Activated CD4-positive, CD25-positive, alpha-beta regulatory T cell treated with anti-CD3 and anti-CD28 coated beads, Interleukin-2, amount 50 U/mL, for 72 hours (primary cell): ENCODE measurements around the gene EIF3J.
"Not testable (repeated sequence)": the region's sequence is repeated elsewhere in the genome, so short reads cannot be mapped to it uniquely, and the experiment has no call there.

ENCODE experiments used
- DNase-seq: peaks from one replicate; pipeline ENCODE4 v3.0.0; 2021

The EIF3J gene

DNA sequence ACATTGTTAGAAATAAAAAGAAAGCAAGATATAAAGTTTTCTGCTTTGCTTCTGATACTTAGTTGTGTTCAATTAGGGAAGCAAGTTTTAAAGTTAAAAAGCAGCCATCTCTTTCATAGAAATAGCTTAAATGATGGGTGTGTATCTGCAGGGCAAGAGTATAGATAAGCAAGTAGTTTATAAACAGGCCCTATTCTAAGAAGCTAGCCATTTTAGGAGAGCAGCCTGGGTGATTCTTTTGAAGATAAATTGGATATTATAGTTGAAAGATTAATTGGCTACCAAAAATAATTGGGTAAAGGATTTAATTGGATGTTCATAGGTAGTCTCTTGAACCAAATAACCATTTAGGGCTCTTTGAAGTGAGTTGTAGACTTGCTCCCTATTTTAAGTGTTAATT, 5.6 kb downstream of the EIF3J start:
- DNase-seq: no peak

DNA sequence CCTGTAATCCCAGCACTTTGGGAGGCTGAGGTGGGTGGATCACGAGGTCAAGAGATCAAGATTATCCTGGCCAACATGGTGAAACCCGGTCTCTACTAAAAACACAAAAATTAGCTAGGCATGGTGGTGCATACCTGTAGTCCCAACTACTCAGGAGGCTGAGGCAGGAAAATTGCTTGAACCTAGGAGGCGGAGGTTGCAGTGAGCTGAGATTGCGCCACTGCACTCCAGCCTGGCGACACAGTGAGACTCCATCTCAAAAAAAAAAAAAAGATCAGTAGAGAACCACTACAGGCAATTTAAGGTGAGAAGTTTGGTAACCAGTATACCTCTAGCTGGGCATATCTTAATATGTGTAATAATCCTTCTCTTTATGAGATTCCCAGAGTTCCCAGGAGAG, 7.8 kb downstream of the EIF3J start:
- not testable (repeated sequence) for DNase-seq

DNA sequence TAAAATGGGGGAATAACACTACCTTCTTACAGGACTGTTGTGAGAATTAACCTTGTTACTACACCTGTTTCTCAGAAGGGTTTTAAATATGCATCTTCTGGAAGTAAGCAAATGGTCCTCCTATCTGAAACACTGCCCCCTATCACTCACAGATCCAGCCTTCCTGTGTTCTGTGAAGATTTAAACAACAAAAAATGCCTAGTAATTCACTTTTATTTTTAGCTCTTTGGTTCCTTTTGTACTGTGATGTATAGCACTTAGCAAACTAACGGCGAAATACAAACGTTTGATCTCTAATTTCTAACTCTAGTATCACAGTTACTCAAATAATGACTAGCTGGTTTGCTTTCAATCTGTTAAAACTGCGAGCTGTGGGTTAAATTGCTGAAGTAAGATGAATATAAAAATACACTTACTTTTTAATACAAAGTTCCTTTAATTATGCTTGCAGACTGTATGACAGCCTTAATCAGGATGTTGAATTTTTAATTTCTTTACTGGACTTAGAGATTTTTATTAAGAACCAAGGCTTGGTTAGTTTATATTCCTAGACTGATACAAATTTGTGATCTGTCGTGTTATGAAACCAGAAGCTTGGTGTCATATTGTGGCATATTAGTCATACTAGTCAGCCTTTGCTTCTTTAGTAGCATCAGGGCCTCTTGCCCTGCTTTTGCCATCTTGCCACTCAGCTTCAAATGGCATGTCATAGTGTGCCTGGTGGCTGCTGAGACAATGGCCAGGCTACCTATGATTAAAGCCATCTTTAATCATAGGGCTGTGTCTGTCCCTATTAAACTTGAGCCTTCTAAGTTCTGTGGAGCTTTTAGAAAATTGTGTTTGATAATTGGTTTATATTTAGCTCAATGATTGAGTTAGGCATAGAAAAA, 9.2 kb downstream of the EIF3J start:
- no peak for DNase-seq

DNA sequence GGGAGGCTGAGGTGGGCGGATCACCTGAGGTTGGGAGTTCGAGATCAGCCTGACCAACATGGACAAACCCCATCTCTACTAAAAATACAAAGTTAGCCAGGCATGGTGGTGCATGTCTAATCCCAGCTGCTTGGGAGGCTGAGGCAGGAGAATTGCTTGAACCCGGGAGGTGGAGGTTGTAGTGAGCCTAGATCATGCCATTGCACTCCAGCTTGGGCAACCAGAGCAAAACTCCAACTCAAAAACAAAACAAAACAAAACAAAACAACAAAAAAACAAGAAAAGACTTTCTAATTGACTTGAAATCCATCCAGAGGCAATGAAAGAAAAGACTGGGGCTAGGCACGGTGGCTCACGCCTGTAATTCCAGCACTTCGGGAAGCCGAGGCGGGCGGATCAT, 12.2 kb downstream of the EIF3J start:
- not testable (repeated sequence) for DNase-seq

DNA sequence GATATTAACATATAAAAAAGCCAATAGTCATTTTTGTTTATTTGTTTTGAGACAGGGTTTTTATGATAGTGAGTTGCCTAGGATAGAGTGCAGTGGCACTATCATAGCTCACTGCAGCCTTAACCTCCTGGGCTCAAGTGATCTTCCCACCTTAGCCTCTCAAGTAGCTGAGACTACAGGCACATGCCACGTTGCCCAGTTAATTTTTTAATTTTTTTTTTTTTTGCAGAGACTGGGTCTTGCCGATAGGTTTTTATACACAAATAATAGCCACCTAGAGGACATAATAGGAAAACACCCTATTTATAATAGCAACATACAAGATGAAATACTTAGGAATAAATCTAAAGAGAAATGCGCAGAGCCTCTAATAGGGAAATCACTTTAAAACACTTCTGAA, 13.3 kb downstream of the EIF3J start:
- no peak for DNase-seq

DNA sequence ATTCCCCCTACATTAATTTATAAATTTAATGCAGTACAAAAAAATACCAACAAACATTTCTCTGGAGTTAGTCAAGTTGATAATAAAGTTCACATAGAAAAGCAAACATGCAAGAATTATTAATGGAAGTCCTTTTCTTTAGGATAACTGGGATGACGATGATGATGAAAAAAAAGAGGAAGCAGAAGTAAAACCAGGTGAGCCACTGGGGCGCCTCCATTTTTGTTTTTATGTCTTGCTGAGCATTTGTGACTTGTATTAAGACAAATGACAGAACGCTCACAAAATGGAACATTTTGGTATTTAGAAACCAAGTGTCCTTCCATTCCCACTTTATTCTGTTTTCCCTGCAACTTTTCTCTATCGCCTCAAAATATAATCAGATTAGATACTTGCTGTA, 13.8 kb downstream of the EIF3J start:
- no peak for DNase-seq

DNA sequence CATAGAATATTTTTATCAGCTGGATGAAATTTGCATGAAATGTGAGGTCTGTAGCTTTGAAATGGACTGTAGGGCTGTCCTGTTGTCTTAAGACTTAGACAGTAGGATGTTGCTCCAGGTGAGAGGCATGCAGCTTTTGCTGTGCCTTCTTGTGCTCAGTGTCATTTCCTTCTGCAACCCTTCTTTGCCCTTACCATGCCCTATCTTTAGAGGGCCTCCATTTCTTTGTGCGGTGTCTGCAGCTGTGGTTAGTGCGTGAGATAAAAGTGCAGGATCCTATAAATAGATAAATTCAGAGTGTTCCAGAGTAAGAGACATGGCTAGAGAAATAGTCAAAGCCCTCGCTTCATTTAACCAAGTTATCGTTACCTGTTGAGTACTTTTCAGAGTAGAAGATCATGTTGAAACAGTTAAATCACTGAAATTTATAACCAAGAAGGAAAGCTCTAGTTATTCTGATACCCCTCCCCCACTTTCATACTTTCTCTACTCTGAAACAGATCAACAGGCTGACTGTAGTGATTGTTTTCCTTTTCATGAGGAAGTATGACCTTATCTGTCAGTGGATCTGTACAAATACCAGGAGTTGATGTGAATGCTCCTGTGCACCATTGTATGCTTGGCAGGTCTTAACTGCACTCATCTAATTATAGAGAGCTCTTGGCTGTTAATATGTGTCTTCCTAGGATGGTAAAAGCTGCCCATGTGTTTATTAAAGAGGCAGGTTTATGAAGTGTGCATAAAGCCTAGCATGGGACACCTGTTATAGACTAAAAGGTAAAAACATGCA, 18.2 kb downstream of the EIF3J start:
- DNase-seq: no peak

DNA sequence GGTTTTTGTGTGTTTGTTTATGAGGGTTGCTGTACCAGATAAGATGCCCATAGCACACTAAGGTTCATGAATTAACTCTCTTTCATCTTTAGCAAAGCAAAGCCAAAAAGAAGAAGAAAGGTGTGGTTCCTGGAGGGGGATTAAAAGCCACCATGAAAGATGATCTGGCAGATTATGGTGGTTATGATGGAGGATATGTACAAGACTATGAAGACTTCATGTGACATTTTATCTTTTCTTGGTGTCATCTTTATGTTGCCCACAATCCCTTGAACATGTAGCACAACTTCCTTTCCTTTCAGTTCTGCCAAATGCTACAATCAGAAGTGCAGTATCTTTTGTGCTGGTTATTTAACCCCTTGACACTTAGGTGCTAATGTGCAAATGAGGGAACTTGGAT, 24.0 kb downstream of the EIF3J start:
- not testable (repeated sequence) for DNase-seq

DNA sequence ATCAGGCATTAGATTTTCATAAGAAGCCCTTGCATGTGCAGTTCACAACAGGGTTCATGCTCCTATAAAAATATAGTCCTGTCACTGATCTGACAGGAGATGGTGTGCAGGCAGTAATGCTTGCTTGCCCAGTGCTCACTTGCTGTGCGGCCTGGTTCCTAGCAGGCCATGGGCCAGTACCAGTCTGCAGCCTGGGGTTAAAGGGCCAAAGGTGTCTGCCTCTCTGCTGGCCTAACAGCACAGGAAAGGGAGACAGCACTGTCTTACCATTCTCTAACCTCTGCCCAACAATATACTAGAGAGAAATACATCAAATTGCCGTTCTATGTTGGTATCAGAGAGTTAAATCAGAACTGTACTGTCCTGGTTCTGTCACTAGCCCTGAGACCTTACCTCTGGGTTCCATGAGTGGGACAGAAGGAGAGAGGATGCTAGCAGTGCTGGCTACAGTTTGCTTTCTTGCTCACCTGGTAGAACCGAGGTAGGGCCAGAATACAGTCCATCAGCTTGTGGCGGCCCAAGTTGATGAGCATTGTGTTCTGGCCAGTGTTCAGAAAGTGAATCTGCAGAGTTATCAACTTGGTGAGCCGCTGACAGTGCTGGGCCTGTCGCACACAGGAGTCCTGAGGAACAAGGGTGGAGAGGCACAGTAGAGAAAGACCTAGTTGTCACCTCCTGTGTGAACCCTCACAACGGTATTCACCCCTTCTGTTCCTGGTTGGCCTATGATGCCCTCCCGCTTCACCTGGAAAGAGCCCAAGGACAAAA, 28.6 kb downstream of the EIF3J start:
- no peak for DNase-seq

DNA sequence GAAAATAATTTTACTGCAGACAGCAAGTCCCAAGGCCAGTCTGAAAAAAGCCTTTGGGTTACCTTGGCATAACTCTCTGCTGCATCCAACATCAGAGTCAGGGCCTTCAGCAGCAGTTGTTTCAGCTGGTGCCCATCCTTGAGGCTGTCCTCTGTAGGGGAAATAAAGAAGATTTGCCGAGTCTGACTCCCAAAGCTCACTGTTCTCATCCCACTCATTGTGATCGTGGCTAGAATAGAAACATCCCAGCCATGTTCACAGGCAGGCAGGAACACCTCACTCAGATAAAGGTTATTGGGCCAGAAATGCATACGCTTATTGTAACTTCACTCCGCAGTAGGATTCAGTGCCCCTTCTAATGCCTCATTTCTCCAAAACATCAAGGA, 29.2 kb downstream of the EIF3J start:
- no peak for DNase-seq

DNA sequence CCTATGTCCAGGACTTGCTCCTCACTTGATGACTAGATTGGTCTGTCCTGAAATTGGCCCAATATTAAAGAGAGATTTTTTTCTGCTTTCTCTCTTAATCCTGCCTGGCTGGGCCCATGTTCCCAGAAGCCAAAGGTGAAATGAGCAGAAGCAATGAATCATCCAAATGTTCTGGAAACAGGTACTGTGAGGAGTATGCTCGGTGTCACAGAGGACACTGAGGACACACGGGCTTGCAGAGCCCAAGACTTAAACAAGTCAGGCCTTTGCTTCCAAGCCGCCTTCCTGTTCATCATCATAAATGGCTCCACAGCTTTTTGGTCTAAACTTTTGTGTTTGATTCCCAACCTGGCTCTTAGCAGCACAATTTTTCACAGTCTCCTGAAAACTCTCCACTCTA, 31.4 kb downstream of the EIF3J start:
- DNase-seq: no peak

DNA sequence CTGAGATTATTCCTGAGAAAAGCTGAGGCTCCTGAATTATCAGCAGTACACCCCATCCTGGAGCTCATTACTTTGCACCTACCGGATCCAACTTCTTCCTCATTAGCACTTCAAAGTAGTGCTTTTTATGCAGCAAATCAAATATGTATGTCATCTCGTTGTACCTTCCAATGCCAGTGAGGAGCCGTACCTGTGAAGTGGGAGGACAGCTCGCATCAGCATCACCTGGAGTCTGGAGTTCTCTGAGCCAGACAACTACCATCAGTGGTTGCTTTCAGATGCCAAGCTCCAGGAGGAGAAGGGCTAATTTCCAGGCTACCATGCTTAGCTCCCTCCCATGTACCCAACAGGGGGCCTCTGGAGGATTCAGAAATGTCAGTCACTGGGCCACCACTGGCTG, 32.4 kb downstream of the EIF3J start:
- no peak for DNase-seq

DNA sequence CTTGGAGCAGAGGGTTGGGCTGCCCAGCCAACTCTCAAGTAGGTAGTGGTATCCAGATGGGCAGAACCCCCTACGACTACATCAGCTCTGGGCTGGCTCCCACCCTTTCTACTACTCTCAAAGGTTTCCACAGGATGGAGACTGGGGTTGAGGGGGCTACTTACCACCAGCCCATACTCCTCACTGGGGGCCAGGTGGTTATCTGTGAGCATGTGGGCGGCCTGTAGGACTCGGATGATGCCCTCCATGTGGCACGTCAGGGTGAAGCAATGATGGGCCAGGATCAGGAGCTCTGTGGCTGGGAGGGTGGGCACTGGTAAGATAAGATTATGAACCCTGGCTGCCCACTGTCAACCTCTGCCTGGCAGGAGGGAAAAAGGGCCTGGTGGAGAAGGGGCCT, 33.4 kb downstream of the EIF3J start:
- no peak for DNase-seq

DNA sequence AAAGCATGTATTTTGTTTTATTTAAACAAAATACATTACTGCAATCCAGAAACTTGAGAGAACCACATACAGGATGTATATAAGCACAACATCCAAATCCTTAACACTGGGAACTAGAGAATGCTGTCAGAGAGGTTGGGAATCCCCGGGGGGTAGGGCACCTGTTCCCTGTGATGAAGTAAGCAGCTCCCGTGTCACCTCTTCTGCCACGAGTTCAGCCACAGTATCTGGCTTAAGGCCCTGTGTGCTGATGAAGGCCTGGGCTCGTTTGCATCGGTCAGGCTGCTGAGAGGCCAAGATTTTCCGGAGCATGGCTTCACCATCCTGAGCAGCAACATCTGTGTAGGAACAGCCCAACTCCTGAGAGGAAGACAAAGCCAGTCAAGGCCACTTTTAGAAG, 36.4 kb downstream of the EIF3J start:
- DNase-seq: no peak

DNA sequence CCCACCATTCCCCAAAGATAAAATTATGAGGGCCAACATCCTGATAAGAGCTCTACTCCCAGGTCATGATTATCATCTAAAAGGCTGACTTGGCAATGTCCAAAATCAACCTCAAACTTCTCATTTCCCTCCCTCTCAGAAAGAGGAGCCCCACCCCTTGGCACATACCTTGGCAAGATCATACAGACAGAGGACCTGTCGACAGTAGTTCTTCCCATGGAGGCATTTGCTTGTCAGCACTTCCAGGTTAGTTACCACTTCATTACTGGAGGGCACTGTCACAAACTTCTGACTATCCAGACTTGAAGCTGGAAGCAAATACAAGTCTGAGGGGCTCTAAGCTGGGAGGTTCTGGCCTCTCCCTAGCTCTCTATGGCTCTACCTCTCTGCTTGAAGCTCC, 37.8 kb downstream of the EIF3J start:
- DNase-seq: no peak

DNA sequence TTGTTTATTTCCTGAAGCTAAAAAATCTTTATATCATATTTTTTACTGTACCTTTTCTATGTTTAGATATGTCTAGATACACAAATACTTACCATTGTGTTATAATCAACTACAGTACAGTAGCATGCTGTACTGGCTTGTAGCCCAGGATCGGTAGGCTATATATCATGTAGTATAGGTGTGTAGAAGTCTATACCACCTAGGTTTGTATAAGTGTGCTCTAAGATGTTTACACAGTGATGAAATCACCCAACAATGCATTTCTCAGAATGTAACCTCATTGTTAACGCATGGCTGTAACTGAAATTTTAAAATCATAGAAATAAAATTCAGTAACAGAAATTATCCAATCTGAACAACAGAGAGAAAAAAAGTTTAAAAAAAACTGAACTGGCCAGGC, 43.2 kb downstream of the EIF3J start:
- DNase-seq: no peak

DNA sequence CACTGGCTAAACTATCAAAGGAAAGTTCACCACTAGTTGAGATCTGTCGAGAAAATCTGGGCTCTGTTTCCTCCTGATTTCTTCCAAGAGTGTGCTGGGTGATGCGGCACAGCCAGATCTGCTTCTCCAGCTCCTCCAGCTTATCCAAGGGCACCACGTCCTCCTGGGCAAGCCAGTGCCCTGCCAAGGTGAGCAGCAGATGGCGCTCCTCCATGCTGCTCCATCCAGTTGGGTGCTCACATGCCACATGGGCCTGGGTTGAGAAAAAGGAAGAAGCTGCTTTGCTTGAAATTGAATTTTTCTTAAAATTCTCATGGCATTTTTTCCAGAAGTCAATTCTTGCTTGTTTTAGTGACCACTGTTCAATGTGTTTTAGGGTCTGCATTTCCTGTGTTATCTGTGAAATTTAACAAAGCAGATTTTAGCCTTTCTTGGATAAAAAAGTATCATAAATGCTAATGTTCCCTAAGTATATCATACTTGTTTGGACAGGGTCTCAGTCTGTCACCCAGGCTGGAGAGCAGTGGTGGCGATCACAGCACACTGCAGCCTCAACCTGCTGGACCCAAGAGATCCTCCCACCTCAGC, 47.3 kb downstream of the EIF3J start:
- DNase-seq: no peak

DNA sequence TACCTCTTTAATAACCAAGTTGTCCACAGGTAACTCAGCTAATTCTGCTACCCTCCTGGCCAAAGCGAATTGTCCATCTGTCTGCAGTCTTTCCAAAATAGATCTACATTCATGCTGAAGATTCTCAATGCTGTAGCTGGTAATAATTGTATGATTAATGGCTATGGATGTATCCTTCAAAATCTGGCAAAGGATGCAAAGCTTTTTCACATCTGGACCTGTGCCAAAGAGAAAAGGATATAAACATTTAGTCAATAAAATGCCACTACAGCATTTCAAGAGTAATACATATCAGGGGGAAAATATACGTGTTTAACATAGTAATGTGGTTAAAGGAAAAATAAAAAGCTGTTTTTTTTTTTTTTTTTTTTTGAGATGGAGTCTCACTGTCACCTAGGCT, 48.7 kb downstream of the EIF3J start:
- no peak for DNase-seq

DNA sequence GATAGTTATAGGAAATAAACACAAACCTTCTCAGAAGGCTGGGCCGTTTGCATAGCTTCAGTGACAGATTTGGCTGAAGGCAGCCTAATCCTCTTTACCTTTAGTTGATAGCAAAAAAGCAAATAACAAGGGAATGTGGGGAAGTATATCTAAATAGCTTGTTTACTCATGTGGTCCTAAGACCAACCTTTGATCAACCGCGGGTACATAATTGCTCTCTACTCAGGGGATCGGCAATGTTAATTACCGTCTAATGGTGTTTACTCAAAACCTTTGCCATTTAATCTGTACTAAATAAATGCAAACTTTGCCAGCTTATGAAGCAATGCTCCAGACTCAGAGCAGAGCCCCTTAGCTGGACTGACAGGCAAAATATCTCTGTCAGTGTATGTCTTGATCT, 51.6 kb downstream of the EIF3J start:
- no peak for DNase-seq

DNA sequence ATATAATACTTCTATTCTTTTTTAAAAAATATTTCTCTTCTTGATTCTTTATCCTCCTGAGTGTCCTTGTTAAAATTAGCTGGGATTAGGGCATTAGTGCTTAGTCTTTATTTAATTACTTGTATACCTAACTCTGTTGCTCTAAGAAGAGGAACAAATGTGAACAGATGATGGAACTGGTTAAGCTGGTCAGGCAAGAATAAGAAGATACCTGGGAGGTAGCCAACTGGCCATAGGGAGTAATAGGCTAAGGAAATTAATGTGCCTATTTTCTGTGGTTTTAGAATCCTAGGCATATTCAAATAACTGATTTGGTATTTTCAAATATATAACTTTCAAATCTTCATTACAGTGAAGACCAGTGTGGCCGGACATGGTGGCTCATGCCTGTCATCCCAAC, 54.4 kb downstream of the EIF3J start:
- no peak for DNase-seq

DNA sequence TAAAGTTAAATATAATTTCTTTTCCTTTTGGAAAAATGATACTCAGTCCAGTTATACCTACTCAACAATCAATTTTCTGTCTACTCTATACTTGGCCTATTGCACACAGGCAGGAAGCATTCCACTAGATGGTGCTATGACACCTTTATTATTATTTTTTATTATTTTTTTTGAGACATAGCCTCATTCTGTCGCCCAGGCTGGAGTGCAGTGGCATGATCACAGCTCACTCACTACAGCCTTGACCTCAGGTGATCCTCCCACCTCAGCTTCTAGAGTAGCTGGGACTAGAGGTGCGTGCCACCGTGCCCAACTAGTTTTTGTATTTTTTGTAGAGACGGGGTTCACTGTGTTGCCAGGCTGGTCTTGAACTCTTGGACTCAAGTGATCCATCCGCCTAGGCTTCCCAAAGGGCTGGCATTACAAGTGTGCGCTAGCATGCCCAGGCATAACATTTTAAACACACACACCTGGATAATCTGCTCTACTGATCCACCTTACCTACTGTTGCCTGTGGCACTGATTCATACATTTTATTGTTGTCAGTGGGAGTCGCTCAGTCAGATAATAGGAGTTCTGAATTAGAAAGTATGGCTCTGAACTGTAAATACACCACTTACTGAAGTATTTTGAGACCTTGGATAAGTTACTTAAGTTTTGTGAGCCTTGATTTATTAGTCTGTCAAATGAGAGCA, 56.2 kb downstream of the EIF3J start:
- no peak for DNase-seq

DNA sequence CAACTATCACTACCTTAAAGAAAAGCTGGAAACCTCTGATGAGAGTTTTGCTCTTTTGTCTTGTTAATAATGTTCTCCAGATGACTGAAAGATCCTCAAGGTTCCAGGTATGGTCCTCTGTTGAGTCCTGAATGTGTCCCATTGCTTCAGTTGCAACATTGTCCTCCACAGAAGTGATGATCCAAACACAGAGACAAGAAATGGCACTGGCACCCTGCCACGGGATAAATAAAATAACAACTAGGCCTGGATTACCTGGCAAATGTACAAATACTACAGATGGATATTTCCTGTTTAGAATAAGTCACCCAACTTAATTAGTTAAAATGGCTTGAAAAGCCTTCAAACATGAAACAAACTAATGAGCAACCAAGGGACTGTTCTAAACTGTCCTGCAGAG, 58.3 kb downstream of the EIF3J start:
- DNase-seq: no peak
